DMS114 treated with DMSO at 0.1 percent for 48 hours (cell line): ENCODE results near the gene SEPTIN10.

Experiments used
- DNase-seq: peaks from one replicate; lab custom pipeline; 2025; ENCODE audit not compliant: unreplicated experiment; lab: John Stamatoyannopoulos, UW

The SEPTIN10 gene

DNA sequence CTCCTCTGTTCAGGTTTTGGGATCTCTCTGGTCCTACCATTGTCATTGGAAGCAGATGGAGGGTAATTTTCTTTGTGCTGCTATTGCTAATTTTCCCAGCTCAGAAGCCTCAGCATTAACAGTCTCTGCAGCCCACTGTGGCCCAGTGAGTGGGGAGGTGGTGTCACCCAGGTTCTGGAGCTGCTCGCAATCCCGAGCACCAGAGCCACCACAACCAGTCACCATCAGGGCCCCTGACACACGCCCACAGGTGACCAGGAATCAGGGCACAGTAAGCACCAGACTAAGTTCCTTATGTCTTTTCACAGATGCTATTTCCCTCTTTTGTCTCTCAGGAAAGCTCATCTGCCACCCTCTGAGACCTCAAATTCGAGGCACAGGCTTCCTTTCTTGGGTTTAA, 87.9 kb downstream of the SEPTIN10 start:
- DNase-seq: no peak

DNA sequence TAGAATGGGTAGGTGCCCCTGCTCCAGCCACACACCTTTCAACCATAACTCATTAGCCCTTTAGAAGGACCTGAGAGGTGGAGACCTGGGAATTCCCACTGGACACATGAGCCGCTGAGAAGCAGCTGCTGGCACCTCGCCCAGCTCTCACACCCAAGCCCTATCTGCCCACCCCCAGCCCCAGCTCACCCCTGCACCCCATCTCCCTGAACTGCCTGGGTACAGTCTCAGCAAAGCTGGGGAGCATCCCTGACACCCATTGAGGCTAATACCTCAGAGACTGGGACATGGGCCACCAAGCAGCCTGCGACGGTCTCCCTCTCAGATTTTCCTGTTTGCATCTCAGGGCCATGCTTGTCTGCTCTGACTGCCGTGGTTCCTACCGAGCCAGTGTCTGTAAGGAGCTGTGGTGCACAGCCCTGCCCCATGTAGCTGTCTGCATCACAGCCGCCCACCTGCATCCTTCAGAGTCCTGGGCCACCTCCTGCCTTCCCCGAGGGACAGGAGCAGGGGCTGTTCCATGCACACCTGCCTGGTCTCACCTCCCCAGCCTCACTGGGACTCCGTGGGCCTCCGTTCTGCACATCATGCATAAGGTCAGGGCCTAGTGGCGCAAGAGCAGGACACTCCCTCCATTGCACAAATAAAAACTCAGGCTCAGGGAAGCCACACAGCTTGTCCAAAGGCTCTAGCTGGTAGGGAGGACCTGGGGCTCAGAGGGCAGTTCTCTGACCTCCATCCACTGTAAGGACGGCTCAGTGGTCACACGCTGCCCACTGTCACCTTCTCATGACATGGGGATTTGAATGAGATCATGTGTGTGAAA, 90.0 kb downstream of the SEPTIN10 start:
- DNase-seq: no peak

DNA sequence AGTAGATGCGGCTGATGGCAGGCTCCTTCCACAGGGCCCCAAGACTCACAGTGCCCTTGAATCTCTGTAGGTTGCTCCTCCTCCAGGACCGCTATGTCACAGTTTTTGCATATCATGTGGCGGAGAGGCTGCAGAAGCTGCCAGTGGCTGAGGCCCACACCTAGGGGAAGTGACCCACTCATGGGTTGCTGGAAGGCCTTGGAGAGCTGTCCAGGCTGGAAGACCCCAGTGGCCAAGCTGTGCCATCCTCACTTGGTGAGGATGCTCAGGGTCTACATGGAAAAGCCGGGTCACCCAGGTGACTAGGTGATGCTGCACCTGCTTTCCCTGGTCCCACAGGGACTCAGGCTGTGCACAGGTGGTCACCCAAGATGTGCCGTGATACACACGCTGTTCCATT, 90.6 kb downstream of the SEPTIN10 start:
- no peak for DNase-seq

DNA sequence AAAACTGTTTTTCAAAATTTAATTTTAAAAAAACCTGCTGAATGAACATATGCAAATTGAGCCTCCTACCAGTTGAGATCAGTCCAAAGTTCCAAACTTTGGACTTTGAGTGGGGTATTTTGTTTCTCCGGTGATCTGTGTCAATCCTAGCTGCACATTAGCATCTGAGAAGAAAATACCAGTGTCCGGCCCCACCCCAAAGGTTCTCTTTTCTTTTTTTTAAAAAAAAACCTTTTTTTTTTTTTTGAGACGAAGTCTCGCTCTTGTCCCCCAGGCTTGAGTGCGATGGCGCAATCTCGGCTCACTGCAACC, 91.7 kb downstream of the SEPTIN10 start:
- DNase-seq: no peak

DNA sequence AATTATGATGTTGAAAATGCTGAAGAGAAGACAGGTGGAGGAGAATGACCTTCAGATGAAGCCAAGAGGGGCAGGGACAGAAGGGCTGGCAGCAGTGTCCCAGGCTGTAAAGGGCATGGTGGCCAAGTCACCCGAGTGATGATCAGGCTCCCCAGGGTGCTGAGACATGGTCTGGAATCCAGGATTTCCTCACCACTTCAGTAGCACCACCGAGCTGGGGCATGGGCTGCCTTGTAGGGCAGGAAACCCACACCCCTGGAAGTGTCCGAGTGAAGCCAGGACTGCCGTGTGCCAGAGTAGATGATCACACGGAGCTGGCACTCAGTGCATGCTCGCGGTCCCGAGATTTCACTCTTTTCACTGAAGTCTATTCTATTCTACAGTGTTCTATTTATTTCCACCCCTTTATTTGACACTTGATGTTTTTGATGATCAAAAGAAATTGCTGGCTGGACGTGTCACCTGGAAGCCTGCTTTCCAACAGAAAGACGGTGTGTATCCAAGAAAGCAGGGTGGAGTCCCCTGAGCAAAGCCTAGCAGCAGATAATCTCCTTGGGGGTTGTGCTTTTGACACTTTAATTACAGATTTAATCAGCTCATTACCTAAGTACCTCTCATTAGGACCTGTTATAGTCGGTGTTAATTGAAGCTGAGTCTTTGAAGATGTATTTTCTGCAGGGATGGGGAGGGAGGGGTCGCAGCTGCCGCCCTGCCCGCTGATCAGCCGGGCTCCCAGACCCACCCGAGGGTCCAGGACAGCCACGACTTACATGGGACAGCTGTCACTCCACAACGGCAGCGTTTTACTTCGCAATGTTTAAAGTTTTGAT, 92.3 kb downstream of the SEPTIN10 start:
- no peak for DNase-seq

DNA sequence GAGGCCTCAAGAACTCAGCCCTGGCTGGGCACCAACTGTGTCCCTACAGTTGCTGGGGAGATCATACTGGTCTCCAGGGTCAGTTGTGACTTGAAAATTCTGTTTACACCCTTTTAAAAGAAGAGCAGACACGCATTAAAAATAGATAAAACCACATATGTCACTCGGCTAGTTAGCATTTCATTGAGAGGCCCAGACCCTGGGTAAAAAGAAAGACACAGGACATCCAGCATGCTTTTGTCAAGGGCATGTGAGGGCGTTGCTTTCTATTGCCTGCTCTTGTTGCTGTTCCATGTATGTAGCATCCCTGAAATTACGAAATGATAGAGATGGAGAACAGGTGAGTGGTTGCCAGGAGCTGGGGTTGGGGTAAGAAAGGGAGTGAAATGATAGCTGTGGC, 94.3 kb downstream of the SEPTIN10 start:
- no peak for DNase-seq

GRCh38 chr2:109517118-109517889, 96.5 kb downstream of the SEPTIN10 start:
- DNase-seq: no peak

DNA sequence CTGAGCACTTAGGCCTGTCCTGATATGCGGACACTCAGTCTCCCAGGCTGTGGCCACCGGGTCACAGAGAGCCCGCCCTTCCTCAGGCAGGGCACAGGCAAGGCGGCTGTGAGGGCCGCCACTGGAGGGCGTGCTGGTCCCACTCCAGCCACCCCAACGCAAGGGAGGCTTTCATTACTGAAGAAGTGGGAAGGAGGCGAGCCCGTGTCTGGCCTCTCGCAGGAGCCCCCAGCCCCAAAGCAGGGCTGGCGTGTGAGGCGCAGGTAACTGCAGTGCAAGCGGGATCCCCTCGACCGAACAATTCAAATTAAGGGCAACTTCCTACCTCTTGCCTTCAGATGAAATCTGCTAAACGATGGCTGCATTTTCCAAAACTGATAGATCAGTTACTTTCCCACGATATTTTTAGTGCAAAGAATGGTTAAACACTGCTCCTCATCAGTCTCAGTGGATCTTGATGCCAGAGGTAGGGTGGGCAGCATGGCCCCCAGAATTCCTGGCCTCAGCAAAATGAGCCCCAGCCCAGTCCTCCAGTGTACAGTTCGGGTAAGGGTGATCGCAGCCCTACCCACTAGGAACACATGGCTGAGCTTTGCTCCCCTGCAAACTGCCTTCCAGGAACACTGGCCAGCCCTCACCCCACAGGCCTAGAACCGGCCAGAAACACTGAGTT, 97.2 kb downstream of the SEPTIN10 start:
- no peak for DNase-seq

DNA sequence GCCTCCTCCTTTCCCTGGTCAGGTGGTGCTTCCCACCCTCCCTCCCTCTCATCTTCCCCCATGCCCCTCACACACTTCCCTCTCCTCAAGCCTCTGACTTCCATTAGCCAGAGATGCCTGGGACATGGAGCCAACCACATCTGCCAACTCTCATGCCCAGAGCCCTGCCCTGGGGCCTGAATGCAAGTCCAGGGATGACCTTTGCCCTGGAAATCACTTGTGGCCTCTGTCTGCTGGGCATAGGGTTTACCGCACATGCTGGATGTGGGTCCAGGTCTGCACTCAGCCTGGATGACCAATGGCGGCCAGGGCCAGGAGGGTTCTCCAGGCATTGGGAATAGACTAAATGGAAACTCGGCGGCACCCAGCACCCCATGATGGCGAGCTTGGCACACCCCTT, 98.9 kb downstream of the SEPTIN10 start:
- no peak for DNase-seq

DNA sequence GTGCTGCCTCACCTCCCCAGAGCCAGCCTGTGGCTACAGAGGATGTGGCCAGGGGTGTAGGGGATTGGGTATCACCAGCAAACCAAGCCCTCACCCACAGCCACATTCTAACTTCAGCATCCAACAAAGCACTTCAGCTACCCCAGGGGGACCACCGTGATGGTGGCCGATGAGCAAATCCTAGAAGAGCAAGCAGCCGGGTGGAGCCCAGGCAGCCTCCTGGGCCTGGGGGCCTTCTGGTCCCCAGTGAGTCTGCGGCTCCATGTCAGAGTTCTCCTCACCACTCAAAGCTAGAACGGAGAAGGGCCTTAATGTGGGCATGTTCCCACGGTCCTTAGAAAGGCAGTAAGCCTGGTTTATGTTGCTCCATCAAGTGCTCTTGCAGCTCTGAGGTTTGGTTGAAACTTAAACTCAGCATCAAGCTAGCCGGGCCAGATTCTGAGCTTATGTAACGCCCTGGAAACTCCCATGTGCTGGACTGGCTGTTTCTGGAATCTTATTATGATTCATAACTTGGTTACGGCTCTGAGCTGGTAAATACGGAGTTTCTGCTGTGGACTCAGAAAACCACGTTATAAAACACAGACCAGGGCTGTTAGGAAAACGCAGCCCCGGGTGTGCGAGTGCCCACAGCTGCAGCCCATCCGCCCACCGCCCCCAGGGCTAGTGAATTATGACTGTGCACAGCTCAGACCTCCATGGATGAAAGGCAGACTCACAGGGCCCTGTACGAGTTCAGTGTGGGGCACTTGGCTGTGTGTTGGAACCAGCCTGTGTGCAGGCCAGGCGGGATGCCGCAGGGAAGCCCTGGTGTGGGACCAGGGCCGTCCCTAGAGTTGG, 99.8 kb downstream of the SEPTIN10 start:
- no peak for DNase-seq

GRCh38 chr2:109513230-109513629, 100.5 kb downstream of the SEPTIN10 start:
- DNase-seq: no peak

GRCh38 chr2:109512076-109512475, 101.7 kb downstream of the SEPTIN10 start:
- DNase-seq: no peak

GRCh38 chr2:109511168-109511567, 102.6 kb downstream of the SEPTIN10 start:
- DNase-seq: no peak

DNA sequence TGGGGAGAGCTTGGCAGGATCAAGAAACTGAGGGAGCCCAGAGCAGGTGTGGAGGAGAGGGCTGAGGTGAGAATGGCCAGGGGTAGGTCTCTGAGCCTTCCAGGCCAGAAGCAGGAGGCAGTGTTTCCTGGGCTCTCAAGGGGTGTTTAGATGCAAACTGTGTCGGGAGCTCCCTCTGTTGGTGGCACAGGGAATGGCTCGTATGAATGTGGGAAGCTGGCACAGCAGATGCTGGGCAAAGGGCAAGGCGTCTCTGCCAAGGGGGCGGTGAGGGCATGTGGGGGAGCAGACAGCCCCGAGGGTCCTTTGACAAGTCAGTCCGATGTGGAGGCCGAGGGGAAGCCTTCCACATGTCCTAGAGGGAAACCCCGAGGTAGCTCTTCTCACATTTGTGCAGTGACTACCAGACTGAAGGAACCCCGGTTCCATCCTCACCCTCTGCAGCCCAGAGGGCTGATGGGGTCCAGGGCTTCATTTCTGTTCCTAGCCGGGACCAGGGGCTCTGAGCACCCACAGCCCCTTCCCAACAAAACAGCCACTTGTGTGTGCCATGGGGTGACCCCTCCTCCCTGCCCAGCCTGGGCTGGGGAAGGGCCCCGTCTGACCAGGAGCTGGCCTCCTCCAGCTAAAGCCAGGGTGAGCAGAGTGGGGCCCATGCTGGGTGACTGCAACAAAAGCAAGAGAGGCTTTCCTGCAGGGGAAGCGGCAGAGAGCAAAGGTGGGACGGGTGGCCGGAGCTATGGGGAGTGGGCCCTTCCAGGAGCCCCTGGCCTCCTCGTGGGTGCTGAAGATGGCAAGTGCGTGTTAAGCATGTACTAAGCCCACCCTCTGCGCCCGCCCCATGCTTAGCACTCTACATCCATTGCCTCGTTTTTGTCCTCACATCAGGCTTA, 103.4 kb downstream of the SEPTIN10 start:
- DNase-seq: peak; percentile 45

DNA sequence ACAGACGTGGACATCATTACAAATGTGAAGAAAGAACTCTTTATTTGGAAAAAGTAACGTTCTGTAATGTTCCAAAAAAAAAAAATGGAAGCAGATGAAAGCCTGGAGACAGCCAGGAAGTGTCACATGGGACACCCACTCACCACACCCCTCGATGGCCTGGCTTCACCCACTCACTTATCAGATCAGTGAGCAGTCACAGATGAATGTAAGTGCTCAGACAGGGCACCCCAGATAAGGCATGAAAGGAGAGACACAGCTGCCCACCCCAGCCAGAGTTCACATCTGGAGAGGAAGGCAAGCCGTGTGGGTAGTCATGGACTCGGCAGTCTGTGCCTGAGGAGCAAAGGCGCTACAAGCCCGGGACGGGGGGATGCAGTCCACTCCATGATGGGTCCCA, 105.2 kb downstream of the SEPTIN10 start:
- no peak for DNase-seq

DNA sequence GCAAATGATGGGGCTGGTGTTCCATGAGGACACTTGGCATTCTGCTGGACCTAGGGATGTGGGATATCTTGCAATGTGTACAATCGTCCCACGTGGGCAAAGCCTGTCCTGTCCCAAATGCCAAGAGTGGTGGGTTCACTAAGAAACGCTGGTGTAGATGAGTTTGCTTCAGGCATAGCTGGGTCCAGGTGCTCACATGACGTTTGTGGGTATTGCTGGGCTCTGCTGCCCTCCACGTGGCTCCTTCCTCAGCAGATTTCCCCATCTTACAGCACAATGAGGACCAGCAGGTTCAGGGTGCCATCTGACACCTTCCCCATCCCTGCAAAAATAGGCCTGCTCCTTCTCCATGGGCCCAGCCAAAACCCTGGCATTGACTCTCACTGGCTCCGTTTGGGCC, 105.9 kb downstream of the SEPTIN10 start:
- no peak for DNase-seq

GRCh38 chr2:109507217-109507616, 106.5 kb downstream of the SEPTIN10 start:
- no peak for DNase-seq

DNA sequence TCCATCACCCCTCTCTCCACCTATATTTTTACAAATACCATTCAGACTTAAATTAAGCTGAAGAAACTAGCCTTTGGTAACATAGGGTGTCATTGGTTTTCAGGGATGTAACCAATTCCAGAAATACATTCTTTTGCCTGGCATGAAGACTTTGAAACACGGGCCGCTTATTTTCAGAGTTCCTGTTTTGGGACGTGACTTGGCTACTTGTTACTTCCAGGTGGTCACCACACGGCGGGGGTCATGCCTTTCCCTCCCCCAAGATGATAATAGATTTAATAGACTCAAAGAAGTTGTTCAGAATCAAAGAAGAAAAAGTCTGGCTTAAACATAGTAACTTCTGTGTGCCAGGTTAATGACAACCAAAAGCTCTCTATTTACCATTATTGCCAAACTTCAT, 110.6 kb downstream of the SEPTIN10 start:
- DNase-seq: no peak

GRCh38 chr2:109501461-109501860, 112.3 kb downstream of the SEPTIN10 start:
- DNase-seq: no peak
